ENCODE data around the gene RMP24.
A peak's percentile ranks its signal among the peaks of the same experiment; 100 is the strongest.
"Not testable (repeated sequence)": the region's sequence is repeated elsewhere in the genome, so short reads cannot be mapped to it uniquely, and the experiment has no call there.

The RMP24 gene

GRCh38 chr18:36017232-36017631 is 44.8 kb downstream of the RMP24 start:
- Histone ChIP-seq H3K36me3 (peaks cover 0 to 5% (median 0%) of the 10 kb centered on the region in 6 donors), H3K4me3 (no peak overlapping the region), H3K27ac (no peak overlapping the region), H3K4me1 (peaks cover 0 to 23% (median 19%) of the 10 kb centered on the region in 6 donors), H3K9me3 (no peaks in the 10 kb centered on the region), H3K27me3 (replicated peaks in 1 of 7) (no peaks in the 10 kb centered on the region)
- intact Hi-C loops (cut with DNase I; ENCODE audit: low total_unique reads), result no loop called here
- DNase-seq, result no peak
- no peak for TF ChIP-seq POLR2AphosphoS5 (IDR thresholded peaks at IDR 0.05)
- no peak for TF ChIP-seq CTCF (IDR thresholded peaks at IDR 0.05 in 8 of 11, conservative IDR thresholded peaks at IDR 0.05 in 3 of 11)
- no peak for TF ChIP-seq POLR2A (IDR thresholded peaks at IDR 0.05)
- 87 to 95% (median 89%) methylated on average over 2 of the region's 2 CpGs for WGBS, 5 donors

- DNase-seq, result no peak
- WGBS, 5 donors, result 90 to 98% (median 96%) methylated on average over 3 of the region's 3 CpGs
- TF ChIP-seq POLR2A (IDR thresholded peaks at IDR 0.05) (no peak), POLR2AphosphoS5 (IDR thresholded peaks at IDR 0.05) (no peak), CTCF (IDR thresholded peaks at IDR 0.05 in 8 of 11, conservative IDR thresholded peaks at IDR 0.05 in 3 of 11) (no peak)
- H3K4me1 ChIP-seq, result peaks cover 0 to 32% (median 18%) of the 10 kb centered on the region in 6 donors
- H3K36me3 ChIP-seq, result peaks cover 0 to 21% (median 0%) of the 10 kb centered on the region in 6 donors
- no peak overlapping the region for H3K27ac ChIP-seq
- no peaks in the 10 kb centered on the region for H3K9me3 ChIP-seq
- no peaks in the 10 kb centered on the region for H3K27me3 ChIP-seq (replicated peaks in 1 of 7)
- no peak overlapping the region for H3K4me3 ChIP-seq
- intact Hi-C loops (cut with DNase I; ENCODE audit: low total_unique reads), result loop anchor here (5.0 kb wide), 1 partner anchor 262 kb away; no protein-coding TSS in a partner anchor
Observed at GRCh38 chr18:36020174-36020711, 47.8 kb downstream of the RMP24 start.

GRCh38 chr18:36023336-36023735 is 50.9 kb downstream of the RMP24 start:
- intact Hi-C loops (cut with DNase I; ENCODE audit: low total_unique reads), result loop anchor here (5.0 kb wide), 1 partner anchor 259 kb away; no protein-coding TSS in a partner anchor
- TF ChIP-seq CTCF (IDR thresholded peaks at IDR 0.05 in 8 of 11, conservative IDR thresholded peaks at IDR 0.05 in 3 of 11) (no peak), POLR2AphosphoS5 (IDR thresholded peaks at IDR 0.05) (no peak), POLR2A (IDR thresholded peaks at IDR 0.05) (no peak)
- H3K27ac ChIP-seq, result no peak overlapping the region
- no peak for DNase-seq
- H3K9me3 ChIP-seq, result no peaks in the 10 kb centered on the region
- no peak overlapping the region for H3K4me3 ChIP-seq
- peaks cover 0 to 17% (median 0%) of the 10 kb centered on the region in 6 donors for H3K4me1 ChIP-seq
- H3K36me3 ChIP-seq, result peaks cover 0 to 43% (median 14%) of the 10 kb centered on the region in 6 donors
- 85 to 100% (median 93%) methylated on average over 1 of the region's 1 CpG for WGBS, 5 donors
- H3K27me3 ChIP-seq (replicated peaks in 1 of 7), result no peaks in the 10 kb centered on the region

GRCh38 chr18:36024241-36024640 is 51.8 kb downstream of the RMP24 start:
- H3K27ac ChIP-seq, result peak overlapping the region in 3 of 8 donors; percentile 3 to 43 (median 8)
- peaks cover 0 to 21% (median 0%) of the 10 kb centered on the region in 6 donors for H3K4me1 ChIP-seq
- not testable (repeated sequence) for H3K9me3 ChIP-seq; H3K4me3 ChIP-seq; H3K27me3 ChIP-seq (replicated peaks in 1 of 7); DNase-seq
- 91 to 94% (median 92%) methylated on average over 3 of the region's 3 CpGs for WGBS, 5 donors
- intact Hi-C loops (cut with DNase I; ENCODE audit: low total_unique reads), result loop anchor here (5.0 kb wide), 1 partner anchor 258 kb away; no protein-coding TSS in a partner anchor
- peaks cover 0 to 52% (median 16%) of the 10 kb centered on the region in 6 donors for H3K36me3 ChIP-seq

Measured in spleen (tissue), 11 donors.